ENCODE results near the gene CHCHD4. TPM values are rescaled to one million over a fixed set of nuclear protein-coding genes. Genes with fewer than 3 reads are reported as not detected.

Gene CHCHD4
- total and polyA plus RNA-seq, 2 of the 13 experiments (the other 11 are each of a cell fraction or from before 2014, with no cell fraction given), result 15.8 to 24.1 TPM

- no peak overlapping the region for H2AFZ ChIP-seq (ENCODE audit: low read length)
- H3K36me3 ChIP-seq (replicated peaks in 1 of 2; ENCODE audit: control insufficient read depth in 1 of 2, insufficient read depth in 2 of 2, low read length in 2 of 2), result peaks cover 14 to 44% of the 10 kb centered on the region in 2 experiments
- H3K27me3 ChIP-seq (ENCODE audit: control insufficient read depth in 1 of 2, insufficient read depth in 2 of 2, low read length in 2 of 2), result no peaks in the 10 kb centered on the region
- intact Hi-C loops (cut with micrococcal nuclease; ENCODE audit: unreplicated experiment), result no loop called here
- BruUV-seq (replicated peaks), result no TSS peak
- H3K4me1 ChIP-seq (ENCODE audit: insufficient read depth, low read length), result no peaks in the 10 kb centered on the region
- WGBS (ENCODE audit: low lambda C conversion rate), result 90% methylated on average over 4 of the region's 4 CpGs
- FAIRE-seq (no peak), DNase-seq (ENCODE audit: low spot score) (no peak), ATAC-seq (no peak)
- peaks cover under 1% of the 10 kb centered on the region; the same call in 1 of the 2 replicates for H4K20me1 ChIP-seq (ENCODE audit: insufficient read depth, low read length)
- POLR2A ChIA-PET, result no interaction called here
- CTCF ChIA-PET (ENCODE audit: low intra/inter-chr PET ratio, low total read pairs), result no interaction called here
- no peak overlapping the region for H3K4me2 ChIP-seq (ENCODE audit: low read depth, low read length)
- no peak overlapping the region for H3K4me3 ChIP-seq (replicated peaks in 1 of 3; ENCODE audit: insufficient read depth in 1 of 3, low read depth in 2 of 3, low read length in 3 of 3)
- in situ Hi-C loops (cut with HindIII; ENCODE audit: extremely low pct_ligation_motif_present, low pct_unique_long_range_greater_than_20kb), result no loop called here
- no peaks in the 10 kb centered on the region for H3K9me3 ChIP-seq (ENCODE audit: low read length)
- H3K27ac ChIP-seq (ENCODE audit: extremely low read length, insufficient read depth, low read length), result no peak overlapping the region
- no peaks in the 10 kb centered on the region for H3K79me2 ChIP-seq (ENCODE audit: insufficient read depth, low read length)
- H3K9ac ChIP-seq (ENCODE audit: insufficient read depth, low read depth, low read length), result no peak overlapping the region
- no peak for TF ChIP-seq CENPT (CRISPR knock-in tag; IDR thresholded peaks at IDR 0.05; ENCODE audit: low read depth)
- TF ChIP-seq, protein P1, sequence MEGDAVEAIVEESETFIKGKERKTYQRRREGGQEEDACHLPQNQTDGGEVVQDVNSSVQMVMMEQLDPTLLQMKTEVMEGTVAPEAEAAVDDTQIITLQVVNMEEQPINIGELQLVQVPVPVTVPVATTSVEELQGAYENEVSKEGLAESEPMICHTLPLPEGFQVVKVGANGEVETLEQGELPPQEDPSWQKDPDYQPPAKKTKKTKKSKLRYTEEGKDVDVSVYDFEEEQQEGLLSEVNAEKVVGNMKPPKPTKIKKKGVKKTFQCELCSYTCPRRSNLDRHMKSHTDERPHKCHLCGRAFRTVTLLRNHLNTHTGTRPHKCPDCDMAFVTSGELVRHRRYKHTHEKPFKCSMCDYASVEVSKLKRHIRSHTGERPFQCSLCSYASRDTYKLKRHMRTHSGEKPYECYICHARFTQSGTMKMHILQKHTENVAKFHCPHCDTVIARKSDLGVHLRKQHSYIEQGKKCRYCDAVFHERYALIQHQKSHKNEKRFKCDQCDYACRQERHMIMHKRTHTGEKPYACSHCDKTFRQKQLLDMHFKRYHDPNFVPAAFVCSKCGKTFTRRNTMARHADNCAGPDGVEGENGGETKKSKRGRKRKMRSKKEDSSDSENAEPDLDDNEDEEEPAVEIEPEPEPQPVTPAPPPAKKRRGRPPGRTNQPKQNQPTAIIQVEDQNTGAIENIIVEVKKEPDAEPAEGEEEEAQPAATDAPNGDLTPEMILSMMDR (CRISPR knock-in tag; IDR thresholded peaks at IDR 0.05), result 0 out of 2 replicates have a peak, but pooled peaks have one; percentile 0
Measured at GRCh38 chr3:14152963-14153355, 28.3 kb upstream of the CHCHD4 start.

DNA sequence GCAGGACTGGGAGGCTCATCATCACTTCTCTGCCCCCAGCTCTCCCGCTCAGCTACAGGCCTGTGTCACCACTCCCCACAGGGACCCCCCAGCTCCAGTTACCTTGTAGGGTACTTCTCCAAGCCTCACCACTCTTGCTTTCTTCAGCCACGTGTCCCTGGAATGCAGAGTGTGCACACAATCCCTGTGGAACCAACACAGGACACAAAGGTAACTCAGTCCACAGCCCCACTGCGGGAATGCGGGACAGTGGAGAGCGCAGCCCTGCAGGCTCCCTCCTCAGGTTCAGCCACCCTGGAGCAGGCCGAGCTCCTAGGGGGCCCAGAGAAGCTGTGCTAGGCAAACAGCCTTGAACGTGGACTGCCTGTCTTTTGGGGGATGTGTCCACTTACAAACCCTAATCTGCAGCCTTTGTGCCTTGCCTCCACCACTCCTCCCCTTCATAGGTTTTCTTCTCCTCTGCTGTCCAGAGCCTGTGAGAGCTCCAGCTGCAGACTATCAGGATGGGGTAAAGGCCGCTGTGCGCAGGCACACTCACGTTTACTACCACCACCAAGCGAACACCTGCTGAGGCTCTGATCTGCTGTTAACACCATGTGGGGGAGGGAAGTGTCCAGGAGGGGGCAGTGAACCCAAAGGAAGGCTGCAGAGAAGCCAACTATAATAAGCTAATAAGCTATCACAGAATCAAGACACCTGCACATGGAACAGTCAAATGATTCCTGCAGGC lies 27.7 kb upstream of the CHCHD4 start:
- no TSS peak for BruUV-seq (replicated peaks)
- ChIA-PET CTCF (ENCODE audit: low intra/inter-chr PET ratio, low total read pairs) (no interaction called here), POLR2A (no interaction called here)
- Histone ChIP-seq H3K9me3 (ENCODE audit: low read length) (no peaks in the 10 kb centered on the region), H3K79me2 (ENCODE audit: insufficient read depth, low read length) (no peaks in the 10 kb centered on the region), H3K4me3 (replicated peaks in 1 of 3; ENCODE audit: insufficient read depth in 1 of 3, low read depth in 2 of 3, low read length in 3 of 3) (no peak overlapping the region), H3K36me3 (replicated peaks in 1 of 2; ENCODE audit: control insufficient read depth in 1 of 2, insufficient read depth in 2 of 2, low read length in 2 of 2) (peaks cover 18 to 44% of the 10 kb centered on the region in 2 experiments), H4K20me1 (ENCODE audit: insufficient read depth, low read length) (no peaks in the 10 kb centered on the region), H3K27ac (ENCODE audit: extremely low read length, insufficient read depth, low read length) (no peak overlapping the region), H3K27me3 (ENCODE audit: control insufficient read depth in 1 of 2, insufficient read depth in 2 of 2, low read length in 2 of 2) (no peaks in the 10 kb centered on the region), H3K4me2 (ENCODE audit: low read depth, low read length) (no peak overlapping the region), H3K9ac (ENCODE audit: insufficient read depth, low read depth, low read length) (no peak overlapping the region), H2AFZ (ENCODE audit: low read length) (no peak overlapping the region), H3K4me1 (ENCODE audit: insufficient read depth, low read length) (no peaks in the 10 kb centered on the region)
- TF ChIP-seq ZNF768 (CRISPR knock-in tag; IDR thresholded peaks at IDR 0.05) (0 out of 2 replicates have a peak, but pooled peaks have one; percentile 13), ARID2 (CRISPR knock-in tag; IDR thresholded peaks at IDR 0.05; ENCODE audit: borderline replicate concordance) (no peak), TBX3 (IDR thresholded peaks at IDR 0.05; ENCODE audit: borderline replicate concordance) (no peak), AGO2 (optimal IDR thresholded peaks at IDR 0.05; ENCODE audit: low read depth, low read length) (peak; percentile 25), MATR3 (CRISPR knock-in tag; IDR thresholded peaks at IDR 0.05) (no peak), KDM4B (CRISPR knock-in tag; IDR thresholded peaks at IDR 0.05) (no peak), ZNF720 (CRISPR knock-in tag; IDR thresholded peaks at IDR 0.05) (no peak), GABPB1 (CRISPR knock-in tag; IDR thresholded peaks at IDR 0.05) (no peak), STAG1 (CRISPR knock-in tag; IDR thresholded peaks at IDR 0.05) (0 out of 2 replicates have a peak, but pooled peaks have one; percentile 11), ZFAT (CRISPR knock-in tag; conservative IDR thresholded peaks at IDR 0.05) (no peak), ZNF136 (CRISPR knock-in tag; IDR thresholded peaks at IDR 0.05; ENCODE audit: low read depth) (no peak), SIN3B (IDR thresholded peaks at IDR 0.05; ENCODE audit: low read length) (no peak), ZNF572 (CRISPR knock-in tag; IDR thresholded peaks at IDR 0.05) (no peak)
- TF ChIP-seq, protein P1 (CRISPR knock-in tag; IDR thresholded peaks at IDR 0.05), result peak; percentile 36
- in situ Hi-C loops (cut with HindIII; ENCODE audit: extremely low pct_ligation_motif_present, low pct_unique_long_range_greater_than_20kb), result no loop called here
- WGBS (ENCODE audit: low lambda C conversion rate), result over 99% methylated on average over 8 of the region's 11 CpGs
- no peak for FAIRE-seq
- intact Hi-C loops (cut with micrococcal nuclease; ENCODE audit: unreplicated experiment), result no loop called here
- DNase-seq (ENCODE audit: low spot score), result no peak
- peak; percentile 53 for ATAC-seq
